GM18907 (cell line): Measurements from ENCODE around the gene PTPRG.
A peak's percentile ranks its signal among the peaks of the same experiment; 100 is the strongest.

Source experiments
- ATAC-seq: cut with Tn5 transposase; IDR thresholded peaks from one replicate; pipeline ENCODE4 v1.9.1; 2021; ENCODE audit warnings: mild to moderate bottlenecking, moderate library complexity; ENCODE audit not compliant: unreplicated experiment

Gene PTPRG

DNA sequence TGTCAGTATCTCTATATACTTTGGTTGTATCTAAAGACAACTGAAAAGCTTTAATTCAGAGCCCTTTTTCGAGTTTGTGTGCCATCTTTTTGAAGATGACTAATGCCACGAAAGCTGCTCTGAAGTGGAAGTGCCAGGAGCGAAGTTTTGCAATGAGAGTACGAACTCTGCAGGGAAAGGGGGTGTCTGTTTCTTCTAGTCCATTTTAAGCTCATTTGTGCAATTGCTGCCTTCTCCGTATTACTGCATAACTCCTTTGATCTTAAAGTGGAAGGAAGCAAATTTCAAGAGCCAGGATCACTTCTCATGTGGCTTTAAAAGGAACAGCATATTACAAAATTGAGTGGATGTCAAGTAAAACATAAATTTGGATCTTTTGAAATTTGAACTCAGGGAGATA is 566.7 kb downstream of the PTPRG start:
- ATAC-seq = no peak

- ATAC-seq = no peak
Observed at GRCh38 chr3:62128681-62129080, 567.3 kb downstream of the PTPRG start.

GRCh38 chr3:62131050-62131449 is 569.7 kb downstream of the PTPRG start:
- no peak for ATAC-seq

DNA sequence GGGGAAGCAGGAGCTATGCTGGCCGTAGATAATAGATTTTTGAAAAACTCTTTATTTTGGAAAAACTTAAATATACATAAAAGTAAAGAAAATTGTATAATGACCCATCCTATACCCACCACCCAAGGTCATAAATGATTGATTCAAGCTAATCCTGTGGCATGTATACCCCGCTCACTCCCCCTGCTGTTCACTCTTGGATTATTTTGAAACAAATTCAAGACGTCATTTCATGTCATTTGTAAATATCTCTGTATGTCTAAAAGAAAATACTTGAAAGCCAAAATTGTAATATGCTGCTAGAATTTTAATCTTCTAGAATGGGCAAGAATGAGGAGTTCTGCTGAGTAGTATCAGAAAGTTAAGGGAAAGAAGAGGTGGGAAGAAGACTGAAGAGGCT is 570.2 kb downstream of the PTPRG start:
- ATAC-seq = no peak

DNA sequence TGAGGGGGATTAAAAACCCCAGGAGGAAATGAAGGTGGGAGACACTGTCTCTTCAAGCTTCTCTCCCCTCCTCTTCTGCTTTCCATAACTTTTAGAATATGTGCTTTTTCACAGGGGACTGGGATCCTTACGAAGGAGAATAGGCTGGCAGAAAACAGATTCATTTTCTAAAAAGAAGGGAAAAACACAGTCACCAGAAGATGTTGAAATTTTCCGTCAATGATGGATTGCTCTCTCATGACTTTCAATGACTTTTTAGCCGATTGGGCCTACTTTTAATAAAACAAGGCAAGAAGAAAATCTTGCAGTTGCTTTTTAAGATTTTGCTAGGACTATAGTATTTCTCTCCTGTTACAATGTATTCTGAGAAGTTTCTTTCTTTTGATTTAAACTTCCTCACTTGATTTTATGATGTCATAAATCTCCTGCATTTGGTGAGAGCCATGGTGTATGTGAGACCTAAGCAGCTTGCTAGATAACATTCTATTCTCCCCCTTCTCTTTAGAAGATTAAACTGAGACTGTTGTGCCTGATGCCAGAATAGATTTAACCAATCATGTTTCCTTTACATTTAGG is 570.7 kb downstream of the PTPRG start:
- no peak for ATAC-seq

GRCh38 chr3:62133015-62133414 is 571.6 kb downstream of the PTPRG start:
- ATAC-seq = no peak

DNA sequence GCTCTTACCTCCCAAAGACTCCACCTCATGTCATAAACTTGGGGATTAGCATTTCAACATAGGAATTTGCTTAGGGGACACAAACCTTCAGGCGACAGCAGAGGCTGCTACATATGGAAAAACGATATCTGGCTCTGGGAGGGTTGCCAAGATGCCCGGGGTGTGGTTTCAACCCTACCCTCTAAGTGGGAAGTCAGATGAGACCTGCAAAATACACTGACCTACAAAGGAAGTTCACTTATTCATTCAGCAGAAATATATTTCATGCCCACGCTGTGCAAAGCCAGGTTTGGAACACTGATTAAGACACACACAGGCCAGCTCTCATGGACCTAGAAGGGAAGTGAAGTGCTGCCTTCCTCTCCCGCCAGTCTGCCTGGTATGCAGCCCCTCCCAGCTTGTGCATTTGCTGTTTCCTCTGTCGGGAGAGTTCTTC is 572.7 kb downstream of the PTPRG start:
- ATAC-seq = no peak

GRCh38 chr3:62135741-62136140 is 574.4 kb downstream of the PTPRG start:
- no peak for ATAC-seq

- ATAC-seq = no peak
Observed at GRCh38 chr3:62139957-62140356, 578.6 kb downstream of the PTPRG start.

GRCh38 chr3:62142331-62143085 is 581.1 kb downstream of the PTPRG start:
- ATAC-seq = no peak

- peak; percentile 56 for ATAC-seq
Observed at GRCh38 chr3:62143843-62144450, 582.6 kb downstream of the PTPRG start.

DNA sequence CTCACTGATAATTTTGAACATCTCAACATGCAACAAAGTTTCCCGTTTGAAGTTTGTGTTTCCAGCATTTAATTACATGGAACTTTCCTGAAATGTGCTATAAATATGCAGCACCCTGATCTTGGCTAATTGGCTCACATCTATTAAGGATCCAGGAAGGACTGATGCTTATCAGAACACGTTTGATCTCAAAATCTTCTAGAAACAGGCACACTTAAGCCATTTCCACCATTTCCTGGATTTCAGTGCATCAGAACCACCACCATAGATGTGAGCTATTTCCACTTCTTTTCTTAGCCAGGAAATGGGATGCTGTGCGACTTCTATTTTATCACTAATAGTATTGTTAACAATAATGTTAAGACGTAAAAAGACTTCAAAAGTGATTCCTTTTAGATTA is 583.1 kb downstream of the PTPRG start:
- no peak for ATAC-seq

DNA sequence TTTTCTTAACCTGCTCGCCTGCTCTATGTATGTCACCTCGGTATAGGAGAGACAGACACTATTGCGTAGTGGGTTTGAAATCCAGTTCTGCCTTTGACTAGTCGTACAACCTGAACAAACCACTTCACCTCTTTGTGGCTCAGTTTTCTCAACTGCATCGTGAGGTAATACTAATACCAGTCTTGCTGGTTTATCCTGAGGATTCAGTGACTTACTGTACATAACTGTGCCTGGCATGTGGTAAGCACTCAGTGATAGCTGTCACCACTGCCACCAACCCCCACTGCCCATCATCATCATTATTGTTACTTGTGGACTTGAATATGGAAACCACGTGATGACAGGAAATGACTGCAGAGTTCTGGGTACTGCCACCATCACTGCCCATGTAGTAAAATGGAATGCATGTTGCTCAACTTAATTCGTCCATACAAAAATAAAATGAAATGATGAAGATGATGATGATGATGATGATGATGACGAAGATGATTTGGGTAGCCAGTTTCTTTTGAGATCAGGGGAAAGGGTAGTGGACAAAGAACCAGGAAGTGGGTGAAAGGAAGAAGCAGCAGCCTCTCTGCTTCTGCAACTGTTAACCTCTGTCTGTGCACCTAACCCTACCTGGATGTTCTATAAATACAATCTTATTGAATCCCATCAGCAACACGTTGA is 583.9 kb downstream of the PTPRG start:
- ATAC-seq = no peak

- no peak for ATAC-seq
Observed at GRCh38 chr3:62149539-62149938, 588.2 kb downstream of the PTPRG start.

DNA sequence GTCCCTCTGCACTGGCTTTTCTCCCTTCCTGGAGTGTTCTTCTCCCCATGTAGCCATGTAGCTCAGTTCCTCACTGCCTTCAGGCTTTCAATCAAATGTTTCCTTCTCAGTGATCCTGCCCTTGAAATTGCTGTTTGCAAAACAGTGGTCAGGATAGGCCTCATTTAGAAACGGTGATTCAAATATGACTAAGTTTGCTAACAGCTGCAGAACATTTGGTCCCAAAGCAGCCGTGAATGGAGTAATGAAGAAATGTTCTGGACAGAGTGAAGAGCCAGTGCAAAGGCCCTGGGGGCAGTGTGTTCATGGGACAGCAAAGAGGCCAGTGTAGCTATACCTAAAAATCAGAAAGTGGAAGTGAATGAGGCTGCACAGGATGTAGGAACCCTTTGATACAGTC is 588.6 kb downstream of the PTPRG start:
- no peak for ATAC-seq

DNA sequence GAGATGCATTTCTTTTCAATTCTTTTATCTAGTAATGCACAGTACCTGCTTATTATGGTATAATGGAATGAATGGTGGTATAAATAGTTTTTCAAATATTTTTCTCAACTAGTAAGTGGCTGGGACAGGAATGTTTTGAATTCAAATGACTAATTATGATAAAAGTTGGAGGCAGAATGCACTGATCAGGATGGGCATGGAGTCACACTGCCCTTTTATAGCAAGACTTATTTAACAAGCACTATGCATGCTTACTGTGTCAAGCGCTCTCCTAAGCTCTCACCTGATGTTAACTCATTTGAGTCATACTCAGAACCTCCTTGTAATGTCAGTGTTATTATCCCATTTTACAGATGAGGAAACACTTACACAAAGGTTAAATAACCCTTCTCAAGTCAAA is 590.2 kb downstream of the PTPRG start:
- ATAC-seq = no peak

DNA sequence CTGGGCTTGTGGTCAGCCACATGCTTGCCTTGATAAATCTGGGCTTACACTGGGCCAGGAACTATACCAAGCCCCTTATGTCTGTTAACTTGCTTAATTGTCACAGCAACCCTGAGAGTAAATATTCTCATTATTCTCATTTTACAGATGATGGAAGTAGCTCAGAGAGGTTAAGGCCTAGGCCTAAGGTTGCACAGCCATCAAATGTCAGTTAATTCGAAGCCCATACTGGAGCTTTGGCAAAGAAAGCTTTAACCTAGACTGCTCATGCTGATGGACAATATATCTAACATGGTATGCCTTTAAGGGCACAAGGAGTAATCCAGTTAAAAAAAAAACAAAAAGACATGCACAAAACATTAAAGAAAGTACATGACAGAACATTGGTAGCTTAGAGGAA is 591.9 kb downstream of the PTPRG start:
- ATAC-seq = no peak

DNA sequence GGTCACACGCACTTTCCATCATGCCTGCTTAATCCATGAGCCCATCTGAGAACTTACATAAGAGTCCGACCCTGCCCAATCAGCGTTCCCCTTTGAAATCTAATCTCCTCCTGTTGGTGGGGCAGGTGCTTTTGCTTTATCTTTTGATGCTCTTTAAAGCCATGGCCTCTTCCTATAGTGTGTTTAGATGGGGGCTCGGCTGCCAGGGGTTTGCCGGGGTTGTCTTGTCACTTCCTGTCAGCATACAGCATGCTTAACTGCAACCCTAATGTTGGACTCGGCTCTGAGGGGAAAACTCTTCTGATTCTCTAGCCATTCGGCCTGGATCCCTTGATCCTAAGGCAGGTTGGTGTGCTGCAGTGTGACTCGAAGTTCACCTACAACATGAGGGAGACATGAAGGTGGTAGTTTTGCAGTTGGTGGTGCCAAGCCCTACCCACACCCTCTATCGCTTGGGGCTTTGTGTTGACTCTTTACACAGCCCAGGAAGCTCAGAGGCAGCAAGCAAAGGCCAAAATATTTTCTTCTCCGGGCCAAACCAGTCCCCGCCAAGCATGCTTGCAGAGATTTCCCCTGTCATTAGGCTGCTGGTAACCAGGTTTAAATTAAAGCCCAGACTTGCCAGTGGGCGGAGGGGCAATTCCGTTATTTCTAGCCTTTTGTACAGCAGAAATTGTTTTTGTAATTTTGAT is 593.2 kb downstream of the PTPRG start:
- ATAC-seq = no peak

- no peak for ATAC-seq
Observed at GRCh38 chr3:62159056-62159708, 597.8 kb downstream of the PTPRG start.

DNA sequence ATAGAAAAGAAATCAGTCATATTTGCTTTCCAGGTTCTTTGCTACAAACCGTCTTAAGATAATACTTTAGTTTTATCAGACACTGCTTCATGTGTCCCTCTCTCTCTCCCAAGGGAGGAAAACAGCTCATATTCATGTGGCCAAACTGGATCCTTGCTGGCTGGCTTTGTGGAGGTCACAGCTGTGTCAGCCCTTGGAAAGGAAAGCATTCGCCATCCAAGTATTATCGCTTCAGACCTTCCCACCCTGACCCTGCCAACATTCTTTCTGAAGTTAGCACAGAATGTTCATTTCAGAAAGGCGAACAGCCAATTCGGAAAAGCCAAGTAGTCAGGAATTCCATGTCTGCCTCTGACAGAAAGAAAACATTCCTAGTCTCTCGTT is 598.3 kb downstream of the PTPRG start:
- no peak for ATAC-seq

DNA sequence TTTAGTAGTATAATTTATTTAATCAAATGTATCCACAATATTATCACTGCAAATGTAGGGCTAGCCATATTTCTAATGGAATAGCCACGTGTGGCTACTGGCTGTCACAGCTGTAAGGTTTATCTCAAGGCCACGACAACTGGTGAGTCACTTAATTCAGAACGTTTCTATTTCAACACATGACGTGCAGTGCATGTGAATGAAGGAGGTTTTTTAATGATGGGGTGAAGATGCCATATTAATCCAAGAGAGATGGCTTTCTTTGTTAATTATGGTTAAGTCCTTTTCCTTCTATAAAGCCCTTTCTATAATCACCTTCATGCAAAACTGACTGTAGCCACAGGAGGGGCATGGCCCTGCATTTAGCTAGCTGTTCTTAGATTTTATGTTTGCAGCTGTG is 600.0 kb downstream of the PTPRG start:
- no peak for ATAC-seq
